ENCODE results near the gene FCHSD2.

Gene FCHSD2

GRCh38 chr11:72972496-72973128, 169.5 kb downstream of the FCHSD2 start:
- Histone ChIP-seq H3K23ac (ENCODE audit: low read length) (no peak overlapping the region), H4K5ac (ENCODE audit: low read length) (no peak overlapping the region), H4K8ac (ENCODE audit: low read depth, low read length) (no peak overlapping the region), H3K27ac (ENCODE audit: low read depth, low read length) (no peak overlapping the region), H2BK15ac (replicated peaks; ENCODE audit: low read depth) (no peak overlapping the region), H3K56ac (ENCODE audit: low read length) (no peak overlapping the region), H2AK5ac (ENCODE audit: low read length) (no peak overlapping the region), H3K27me3 (ENCODE audit: insufficient read depth, low read length, poor library complexity) (no peaks in the 10 kb centered on the region), H3K4ac (ENCODE audit: low read depth, low read length) (no peak overlapping the region), H3K9ac (ENCODE audit: low read length) (no peak overlapping the region), H3K36me3 (ENCODE audit: control insufficient read depth, insufficient read depth, low read length) (no peaks in the 10 kb centered on the region), H3K79me1 (ENCODE audit: low read length) (no peaks in the 10 kb centered on the region), H3K18ac (ENCODE audit: low read length) (no peak overlapping the region), H3K79me2 (ENCODE audit: control insufficient read depth, insufficient read depth, low read length) (no peaks in the 10 kb centered on the region), H2BK120ac (ENCODE audit: low read depth, low read length) (no peak overlapping the region), H3K4me1 (ENCODE audit: control insufficient read depth, low read depth, low read length) (no peaks in the 10 kb centered on the region), H3K4me3 (ENCODE audit: low read length) (no peak overlapping the region), H2BK5ac (ENCODE audit: low read length) (no peak overlapping the region), H3K4me2 (ENCODE audit: low read length) (no peak overlapping the region)
- WGBS (ENCODE audit: extremely low coverage, insufficient coverage, low lambda C conversion rate): no CpG with 5 or more reads among the region's 6 CpGs
- DNase-seq: no peak

DNA sequence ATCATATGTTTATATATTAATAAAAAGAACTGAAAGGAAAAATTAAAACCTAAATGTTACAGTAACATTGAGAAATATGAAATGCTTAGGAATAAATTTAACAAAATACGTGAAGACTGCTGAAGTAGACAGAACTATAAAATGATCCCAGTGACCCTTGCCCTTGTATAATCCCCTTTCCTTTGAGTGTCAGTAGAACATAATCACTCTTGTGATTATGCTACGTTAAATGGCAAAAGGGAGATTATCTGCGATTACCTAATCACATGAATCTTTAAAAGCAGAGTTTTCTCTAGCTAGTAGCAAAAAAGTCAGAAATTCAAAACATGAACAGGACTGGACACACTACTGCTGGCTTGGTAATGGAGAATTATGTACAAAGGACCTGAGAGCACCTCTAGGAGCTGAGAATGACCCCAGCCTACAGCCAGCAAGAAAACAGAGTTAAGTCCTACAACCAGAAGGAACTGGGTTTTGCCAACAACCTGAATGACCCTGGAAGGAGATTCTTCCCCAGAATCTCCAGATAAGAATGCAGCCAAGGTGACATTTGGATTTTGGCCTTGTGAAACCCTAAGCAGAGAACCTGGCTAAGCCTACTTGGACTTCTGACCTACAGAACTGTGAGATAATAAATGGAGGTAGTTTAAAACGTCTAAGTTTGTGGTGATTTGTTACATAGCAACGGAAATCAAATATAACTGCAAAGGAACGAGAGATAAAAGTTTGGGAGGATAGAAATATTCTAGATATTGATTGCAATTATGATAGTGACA, 170.7 kb downstream of the FCHSD2 start:
- Histone ChIP-seq H3K79me1 (ENCODE audit: low read length) (no peaks in the 10 kb centered on the region), H3K9ac (ENCODE audit: low read length) (no peak overlapping the region), H3K79me2 (ENCODE audit: control insufficient read depth, insufficient read depth, low read length) (no peaks in the 10 kb centered on the region), H3K4me2 (ENCODE audit: low read length) (no peak overlapping the region), H3K4me3 (ENCODE audit: low read length) (no peak overlapping the region), H3K23ac (ENCODE audit: low read length) (no peak overlapping the region), H2BK15ac (replicated peaks; ENCODE audit: low read depth) (no peak overlapping the region), H4K8ac (ENCODE audit: low read depth, low read length) (no peak overlapping the region), H3K56ac (ENCODE audit: low read length) (no peak overlapping the region), H3K4ac (ENCODE audit: low read depth, low read length) (no peak overlapping the region), H3K36me3 (ENCODE audit: control insufficient read depth, insufficient read depth, low read length) (no peaks in the 10 kb centered on the region), H3K27me3 (ENCODE audit: insufficient read depth, low read length, poor library complexity) (no peaks in the 10 kb centered on the region), H4K5ac (ENCODE audit: low read length) (no peak overlapping the region), H3K27ac (ENCODE audit: low read depth, low read length) (no peak overlapping the region), H2BK120ac (ENCODE audit: low read depth, low read length) (no peak overlapping the region), H3K4me1 (ENCODE audit: control insufficient read depth, low read depth, low read length) (no peaks in the 10 kb centered on the region), H2BK5ac (ENCODE audit: low read length) (no peak overlapping the region), H2AK5ac (ENCODE audit: low read length) (no peak overlapping the region), H3K18ac (ENCODE audit: low read length) (no peak overlapping the region)
- no CpG with 5 or more reads among the region's 6 CpGs for WGBS (ENCODE audit: extremely low coverage, insufficient coverage, low lambda C conversion rate)
- DNase-seq: no peak

DNA sequence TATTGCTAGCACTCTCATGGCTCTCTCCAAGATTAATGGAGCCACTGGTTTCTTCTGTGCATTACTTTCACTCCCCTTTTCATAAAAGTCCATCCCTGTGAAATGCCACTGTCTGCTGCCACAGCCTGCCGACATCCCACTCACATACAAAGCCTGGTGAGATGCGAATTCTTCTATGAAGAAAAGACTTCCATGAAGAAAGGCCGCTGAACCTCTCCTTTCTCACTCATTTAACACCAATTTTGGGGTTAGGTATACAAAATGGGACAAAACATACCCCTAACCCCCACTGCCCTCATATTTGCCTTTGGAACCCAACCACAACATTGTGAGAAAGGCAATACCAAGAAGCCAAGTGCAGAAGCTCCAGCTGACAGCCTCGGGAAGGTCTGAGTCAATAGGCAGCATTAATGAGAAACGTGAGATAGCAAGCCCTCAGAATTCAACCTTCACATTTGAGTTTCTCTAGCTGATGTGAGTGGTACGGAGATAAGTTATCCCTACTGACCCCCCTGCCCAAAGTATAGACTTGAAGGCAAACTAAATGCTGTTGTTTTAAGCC, 171.5 kb downstream of the FCHSD2 start:
- Histone ChIP-seq H2BK5ac (ENCODE audit: low read length) (no peak overlapping the region), H3K4ac (ENCODE audit: low read depth, low read length) (no peak overlapping the region), H3K4me2 (ENCODE audit: low read length) (no peak overlapping the region), H3K9ac (ENCODE audit: low read length) (no peak overlapping the region), H2BK120ac (ENCODE audit: low read depth, low read length) (no peak overlapping the region), H3K79me1 (ENCODE audit: low read length) (no peaks in the 10 kb centered on the region), H4K8ac (ENCODE audit: low read depth, low read length) (no peak overlapping the region), H2AK5ac (ENCODE audit: low read length) (no peak overlapping the region), H3K79me2 (ENCODE audit: control insufficient read depth, insufficient read depth, low read length) (no peaks in the 10 kb centered on the region), H3K36me3 (ENCODE audit: control insufficient read depth, insufficient read depth, low read length) (no peaks in the 10 kb centered on the region), H3K27me3 (ENCODE audit: insufficient read depth, low read length, poor library complexity) (no peaks in the 10 kb centered on the region), H3K18ac (ENCODE audit: low read length) (no peak overlapping the region), H4K5ac (ENCODE audit: low read length) (no peak overlapping the region), H3K56ac (ENCODE audit: low read length) (no peak overlapping the region), H3K23ac (ENCODE audit: low read length) (no peak overlapping the region), H3K4me1 (ENCODE audit: control insufficient read depth, low read depth, low read length) (no peaks in the 10 kb centered on the region), H2BK15ac (replicated peaks; ENCODE audit: low read depth) (no peak overlapping the region), H3K4me3 (ENCODE audit: low read length) (no peak overlapping the region), H3K27ac (ENCODE audit: low read depth, low read length) (no peak overlapping the region)
- DNase-seq: no peak
- WGBS (ENCODE audit: extremely low coverage, insufficient coverage, low lambda C conversion rate): no CpG with 5 or more reads among the region's 6 CpGs

DNA sequence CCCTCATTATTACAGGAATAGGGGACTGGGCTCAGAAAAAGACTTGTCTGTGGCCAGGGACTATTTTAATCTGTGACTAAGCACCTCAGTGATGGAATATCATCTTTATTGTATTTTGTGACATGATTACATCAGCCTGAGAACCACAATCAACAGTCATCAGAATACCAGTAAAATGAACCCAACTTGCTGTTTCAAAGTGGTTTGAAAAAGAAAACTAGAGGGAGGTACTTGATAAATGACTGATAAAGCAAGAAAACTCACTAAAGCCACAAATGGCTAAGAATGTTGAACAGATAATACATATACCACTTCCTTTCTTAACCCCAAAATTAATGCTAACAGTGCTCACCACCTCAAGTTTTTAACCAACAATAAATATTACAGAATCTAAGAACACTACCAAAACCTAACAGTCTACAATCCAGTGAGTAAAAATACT, 172.2 kb downstream of the FCHSD2 start:
- H3K56ac ChIP-seq (ENCODE audit: low read length): no peak overlapping the region
- no peak overlapping the region for H3K27ac ChIP-seq (ENCODE audit: low read depth, low read length)

DNA sequence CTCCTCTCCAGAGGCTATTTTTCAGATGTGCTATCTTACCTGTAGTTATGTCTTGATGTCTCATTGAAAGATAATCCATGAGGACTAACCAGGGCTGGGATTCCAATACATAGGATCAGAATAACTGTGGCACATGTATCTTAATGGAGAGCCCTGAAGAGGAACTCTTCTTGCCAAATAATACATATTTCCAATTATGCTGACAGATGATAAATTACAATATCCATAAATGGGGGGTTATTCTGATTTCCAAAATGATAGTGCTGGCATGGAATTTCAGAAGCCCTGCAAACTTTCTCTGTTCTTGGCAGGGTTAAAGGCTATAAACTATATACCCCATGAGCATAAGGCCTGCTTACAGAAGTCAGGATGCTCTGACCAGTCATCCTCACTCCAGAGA, 173.7 kb downstream of the FCHSD2 start:
- Histone ChIP-seq H2BK5ac (ENCODE audit: low read length) (no peak overlapping the region), H2BK15ac (replicated peaks; ENCODE audit: low read depth) (no peak overlapping the region), H3K18ac (ENCODE audit: low read length) (no peak overlapping the region), H3K4me1 (ENCODE audit: control insufficient read depth, low read depth, low read length) (no peaks in the 10 kb centered on the region), H4K8ac (ENCODE audit: low read depth, low read length) (no peak overlapping the region), H2AK5ac (ENCODE audit: low read length) (no peak overlapping the region), H4K5ac (ENCODE audit: low read length) (no peak overlapping the region), H3K27me3 (ENCODE audit: insufficient read depth, low read length, poor library complexity) (no peaks in the 10 kb centered on the region), H3K4ac (ENCODE audit: low read depth, low read length) (no peak overlapping the region), H3K56ac (ENCODE audit: low read length) (no peak overlapping the region), H3K27ac (ENCODE audit: low read depth, low read length) (no peak overlapping the region), H3K9ac (ENCODE audit: low read length) (no peak overlapping the region), H3K4me3 (ENCODE audit: low read length) (no peak overlapping the region), H3K79me1 (ENCODE audit: low read length) (no peaks in the 10 kb centered on the region), H3K4me2 (ENCODE audit: low read length) (no peak overlapping the region), H3K36me3 (ENCODE audit: control insufficient read depth, insufficient read depth, low read length) (no peaks in the 10 kb centered on the region), H2BK120ac (ENCODE audit: low read depth, low read length) (no peak overlapping the region), H3K79me2 (ENCODE audit: control insufficient read depth, insufficient read depth, low read length) (no peaks in the 10 kb centered on the region), H3K23ac (ENCODE audit: low read length) (no peak overlapping the region)
- no peak for DNase-seq

More for the DNA sequence above, 172.2 kb downstream of the FCHSD2 start:
- H3K18ac ChIP-seq (ENCODE audit: low read length): no peak overlapping the region
- no peaks in the 10 kb centered on the region for H3K79me1 ChIP-seq (ENCODE audit: low read length)
- H3K36me3 ChIP-seq (ENCODE audit: control insufficient read depth, insufficient read depth, low read length): no peaks in the 10 kb centered on the region
- no peak overlapping the region for H2BK15ac ChIP-seq (replicated peaks; ENCODE audit: low read depth)
- H2AK5ac ChIP-seq (ENCODE audit: low read length): no peak overlapping the region
- no peaks in the 10 kb centered on the region for H3K27me3 ChIP-seq (ENCODE audit: insufficient read depth, low read length, poor library complexity)
- no peak overlapping the region for H3K4ac ChIP-seq (ENCODE audit: low read depth, low read length)
- H3K23ac ChIP-seq (ENCODE audit: low read length): no peak overlapping the region
- H3K4me1 ChIP-seq (ENCODE audit: control insufficient read depth, low read depth, low read length): no peaks in the 10 kb centered on the region
- H2BK5ac ChIP-seq (ENCODE audit: low read length): no peak overlapping the region
- no peak overlapping the region for H2BK120ac ChIP-seq (ENCODE audit: low read depth, low read length)
- no peak overlapping the region for H3K4me2 ChIP-seq (ENCODE audit: low read length)
- H3K4me3 ChIP-seq (ENCODE audit: low read length): no peak overlapping the region
- no peak overlapping the region for H3K9ac ChIP-seq (ENCODE audit: low read length)
- H4K8ac ChIP-seq (ENCODE audit: low read depth, low read length): no peak overlapping the region
- H3K79me2 ChIP-seq (ENCODE audit: control insufficient read depth, insufficient read depth, low read length): no peaks in the 10 kb centered on the region
- no peak overlapping the region for H4K5ac ChIP-seq (ENCODE audit: low read length)
- DNase-seq: no peak

Measured in mesendoderm (in vitro differentiated cells).